ENCODE measurements around the gene TMCO4. TPM values are rescaled to one million over a fixed set of nuclear protein-coding genes. Genes with fewer than 3 reads are reported as not detected.

TMCO4 gene
- total RNA-seq, 2 donors from 2014 or later = 26.9 to 44.1 TPM

DNA sequence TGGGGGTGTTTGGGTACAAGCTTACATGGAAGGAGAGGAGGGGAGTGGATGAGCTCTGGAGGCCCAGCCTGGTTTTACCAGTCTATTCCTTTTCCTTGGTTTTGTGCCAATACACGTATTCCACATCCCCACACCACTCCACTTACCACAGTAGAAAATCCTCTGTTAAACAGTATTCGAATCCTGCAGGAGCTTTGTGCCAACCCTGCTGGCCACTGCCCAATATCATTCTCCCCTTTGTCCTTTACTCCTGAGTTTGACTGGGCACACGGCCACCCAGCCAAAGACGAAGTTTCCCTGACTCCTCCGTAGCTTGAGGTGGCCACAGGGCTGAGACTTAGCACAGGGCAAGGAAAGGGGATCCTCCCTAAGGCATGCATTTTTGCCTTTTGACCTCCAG lies 61.6 kb downstream of the TMCO4 start:
- no peaks in the 10 kb centered on the region for H3K4me1 ChIP-seq
- no peaks in the 10 kb centered on the region for H3K9me3 ChIP-seq
- H3K9ac ChIP-seq (ENCODE audit: low read depth in 2 of 2, low read length in 2 of 2) = no peak overlapping the region
- intact Hi-C loops (cut with DNase I) = no loop called here
- no peak overlapping the region for H3K27ac ChIP-seq
- DNase-seq = no peak
- no peaks in the 10 kb centered on the region for H3K27me3 ChIP-seq
- TF ChIP-seq, protein P1, sequence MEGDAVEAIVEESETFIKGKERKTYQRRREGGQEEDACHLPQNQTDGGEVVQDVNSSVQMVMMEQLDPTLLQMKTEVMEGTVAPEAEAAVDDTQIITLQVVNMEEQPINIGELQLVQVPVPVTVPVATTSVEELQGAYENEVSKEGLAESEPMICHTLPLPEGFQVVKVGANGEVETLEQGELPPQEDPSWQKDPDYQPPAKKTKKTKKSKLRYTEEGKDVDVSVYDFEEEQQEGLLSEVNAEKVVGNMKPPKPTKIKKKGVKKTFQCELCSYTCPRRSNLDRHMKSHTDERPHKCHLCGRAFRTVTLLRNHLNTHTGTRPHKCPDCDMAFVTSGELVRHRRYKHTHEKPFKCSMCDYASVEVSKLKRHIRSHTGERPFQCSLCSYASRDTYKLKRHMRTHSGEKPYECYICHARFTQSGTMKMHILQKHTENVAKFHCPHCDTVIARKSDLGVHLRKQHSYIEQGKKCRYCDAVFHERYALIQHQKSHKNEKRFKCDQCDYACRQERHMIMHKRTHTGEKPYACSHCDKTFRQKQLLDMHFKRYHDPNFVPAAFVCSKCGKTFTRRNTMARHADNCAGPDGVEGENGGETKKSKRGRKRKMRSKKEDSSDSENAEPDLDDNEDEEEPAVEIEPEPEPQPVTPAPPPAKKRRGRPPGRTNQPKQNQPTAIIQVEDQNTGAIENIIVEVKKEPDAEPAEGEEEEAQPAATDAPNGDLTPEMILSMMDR (IDR thresholded peaks at IDR 0.05) = no peak
- H3K36me3 ChIP-seq = no peaks in the 10 kb centered on the region
- H3K4me3 ChIP-seq = no peak overlapping the region

DNA sequence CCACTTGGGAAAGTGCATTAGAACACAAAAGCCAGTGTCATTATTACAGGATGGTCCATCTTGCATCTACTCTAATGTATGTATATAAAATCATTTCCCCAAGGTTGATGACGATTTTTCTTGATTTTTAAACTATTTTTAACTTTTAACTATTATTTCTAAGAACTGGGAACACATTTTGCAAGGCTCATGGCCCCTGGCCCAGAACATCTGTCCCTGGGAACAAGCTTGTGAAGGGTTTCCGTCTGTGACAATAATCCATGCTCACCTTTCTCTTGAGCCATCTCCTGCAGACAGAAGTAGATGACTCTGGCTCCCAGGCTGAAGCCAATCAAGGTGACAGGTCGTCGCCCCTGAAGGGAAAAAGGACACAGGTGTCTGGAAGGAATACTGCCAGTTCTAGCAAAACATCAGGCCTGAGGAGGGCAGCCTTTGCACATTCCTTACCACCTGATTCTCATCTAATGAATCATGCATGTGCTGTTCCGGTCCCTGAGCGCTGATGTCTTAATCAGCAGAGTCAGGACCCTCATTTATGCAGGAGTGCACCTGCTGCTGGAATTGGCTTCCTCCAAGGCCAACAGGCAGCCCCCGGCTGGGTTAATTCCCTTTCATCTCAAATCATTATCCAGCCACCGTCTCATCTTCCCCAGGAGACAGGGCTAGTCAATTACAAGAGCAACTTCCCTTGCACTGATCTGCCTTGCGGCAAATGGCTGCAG lies 62.5 kb downstream of the TMCO4 start:
- no peaks in the 10 kb centered on the region for H3K4me1 ChIP-seq
- H3K36me3 ChIP-seq = no peaks in the 10 kb centered on the region
- no peaks in the 10 kb centered on the region for H3K27me3 ChIP-seq
- no peak for DNase-seq
- intact Hi-C loops (cut with DNase I) = no loop called here
- H3K9me3 ChIP-seq = no peaks in the 10 kb centered on the region
- H3K9ac ChIP-seq (ENCODE audit: low read depth in 2 of 2, low read length in 2 of 2) = no peak overlapping the region
- no peak overlapping the region for H3K4me3 ChIP-seq
- TF ChIP-seq, protein P1 (IDR thresholded peaks at IDR 0.05) = no peak
- H3K27ac ChIP-seq = no peak overlapping the region

DNA sequence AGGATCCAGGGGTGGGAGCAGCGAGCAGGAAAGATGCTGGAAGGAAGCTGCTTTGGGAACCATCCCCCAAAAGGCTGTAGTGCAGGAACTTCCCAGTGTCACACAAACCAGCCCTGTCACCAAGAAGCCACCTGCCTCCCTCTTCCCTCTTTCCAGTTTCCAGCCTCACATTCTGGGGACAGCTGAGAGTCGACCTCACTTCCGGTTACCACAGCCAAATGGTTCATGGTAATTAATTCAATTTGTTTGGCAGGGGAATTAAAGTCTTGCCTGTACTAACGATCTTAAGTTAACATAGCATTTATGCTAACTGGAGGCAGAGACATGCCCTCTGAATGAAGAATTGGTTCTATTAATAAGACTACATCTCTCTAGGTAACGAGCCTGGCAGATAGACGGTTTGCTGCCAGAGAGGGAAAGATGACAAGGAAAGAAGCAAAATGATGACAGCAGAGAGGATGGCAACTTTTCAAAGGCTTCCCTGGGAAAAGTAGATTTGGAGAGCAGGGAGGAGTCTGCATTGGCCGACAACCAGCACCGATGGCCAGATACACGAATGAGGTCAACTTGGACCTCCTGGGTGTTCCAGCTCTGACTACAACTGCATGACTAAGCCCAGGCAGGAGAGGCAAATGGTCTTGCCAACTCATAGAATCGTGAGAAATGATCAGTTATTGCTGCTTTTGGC lies 64.1 kb downstream of the TMCO4 start:
- no peak for DNase-seq
- Histone ChIP-seq H3K36me3 (no peaks in the 10 kb centered on the region), H3K9me3 (no peaks in the 10 kb centered on the region), H3K4me3 (no peak overlapping the region), H3K27ac (no peak overlapping the region), H3K27me3 (no peaks in the 10 kb centered on the region), H3K9ac (ENCODE audit: low read depth in 2 of 2, low read length in 2 of 2) (no peak overlapping the region), H3K4me1 (no peaks in the 10 kb centered on the region)
- intact Hi-C loops (cut with DNase I) = no loop called here
- TF ChIP-seq, protein P1 (IDR thresholded peaks at IDR 0.05) = no peak

DNA sequence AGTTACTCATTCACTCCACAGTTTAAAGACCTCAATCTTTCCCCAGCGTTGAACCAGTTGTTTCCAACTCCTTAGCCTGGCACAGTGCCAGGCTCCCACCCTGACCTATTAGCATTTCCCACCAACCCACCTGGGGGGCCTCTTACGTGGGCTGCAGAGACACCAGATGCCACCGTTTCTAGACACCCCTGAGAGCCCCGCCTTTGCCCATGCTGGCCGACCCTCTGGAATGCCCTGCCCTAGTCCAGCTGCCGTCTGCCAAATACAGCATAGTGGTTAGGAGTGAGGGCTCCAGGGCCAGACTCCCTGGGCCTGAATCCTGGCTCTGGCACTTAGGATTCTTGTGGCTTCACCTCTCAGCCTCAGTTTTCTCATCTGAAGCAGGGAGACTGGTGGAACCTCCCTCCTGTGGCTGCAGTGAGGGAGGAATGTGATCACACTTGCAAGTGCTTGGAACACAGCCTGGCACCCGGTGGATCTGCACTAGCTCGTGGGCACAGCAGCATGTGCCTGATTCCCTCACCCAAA lies 65.2 kb downstream of the TMCO4 start:
- no peaks in the 10 kb centered on the region for H3K36me3 ChIP-seq
- H3K27me3 ChIP-seq = no peaks in the 10 kb centered on the region
- no peak overlapping the region for H3K27ac ChIP-seq
- intact Hi-C loops (cut with DNase I) = no loop called here
- H3K9ac ChIP-seq (ENCODE audit: low read depth in 2 of 2, low read length in 2 of 2) = no peak overlapping the region
- TF ChIP-seq, protein P1 (IDR thresholded peaks at IDR 0.05) = no peak
- DNase-seq = no peak
- H3K9me3 ChIP-seq = no peaks in the 10 kb centered on the region
- H3K4me3 ChIP-seq = no peak overlapping the region
- H3K4me1 ChIP-seq = no peaks in the 10 kb centered on the region

DNA sequence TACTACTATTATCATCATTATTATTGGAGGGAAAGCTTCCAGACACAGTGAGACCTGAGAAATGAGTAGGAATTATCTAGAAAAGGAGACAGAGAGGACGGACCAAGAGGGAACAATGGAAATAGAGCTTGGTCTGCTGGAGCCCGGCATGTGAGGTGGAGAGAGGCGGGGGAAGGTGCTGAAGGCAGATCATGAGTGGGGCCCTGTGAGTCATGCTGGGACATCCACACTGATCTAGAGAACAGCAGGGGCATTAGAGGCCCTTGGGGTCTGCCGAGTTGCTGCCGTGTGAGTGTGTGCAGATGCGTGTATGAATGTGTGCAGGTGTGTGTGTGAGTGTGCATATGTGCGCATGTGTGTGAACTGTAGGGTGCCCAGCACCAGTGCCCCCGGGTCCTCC lies 65.7 kb downstream of the TMCO4 start:
- Histone ChIP-seq H3K4me3 (no peak overlapping the region), H3K36me3 (no peaks in the 10 kb centered on the region), H3K27me3 (no peaks in the 10 kb centered on the region), H3K9ac (ENCODE audit: low read depth in 2 of 2, low read length in 2 of 2) (no peak overlapping the region), H3K27ac (no peak overlapping the region), H3K4me1 (no peaks in the 10 kb centered on the region), H3K9me3 (no peaks in the 10 kb centered on the region)
- intact Hi-C loops (cut with DNase I) = no loop called here
- no peak for DNase-seq
- TF ChIP-seq, protein P1 (IDR thresholded peaks at IDR 0.05) = no peak
